Measurements from ENCODE around the gene ZNF648.

DNA sequence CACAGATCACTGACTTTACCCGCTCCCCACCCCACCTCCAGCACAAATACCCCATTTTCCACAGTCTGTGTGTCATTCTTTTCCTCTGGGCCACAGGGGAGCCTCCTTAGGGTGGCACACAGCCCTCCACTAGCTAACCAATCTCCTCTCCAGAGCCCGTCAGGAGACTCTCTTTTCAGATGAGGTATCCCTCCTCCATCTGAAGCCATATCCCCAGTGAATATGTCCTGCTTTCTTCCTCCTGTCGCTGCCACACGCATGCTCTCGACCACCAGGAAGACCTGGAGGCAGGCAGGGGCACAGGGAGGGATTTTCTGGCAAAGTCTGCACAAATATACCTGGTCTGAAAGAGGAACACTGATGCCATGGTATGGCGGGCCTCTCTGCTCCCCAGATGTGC lies 635 bp downstream of the ZNF648 start:
- TF ChIP-seq, protein P1, sequence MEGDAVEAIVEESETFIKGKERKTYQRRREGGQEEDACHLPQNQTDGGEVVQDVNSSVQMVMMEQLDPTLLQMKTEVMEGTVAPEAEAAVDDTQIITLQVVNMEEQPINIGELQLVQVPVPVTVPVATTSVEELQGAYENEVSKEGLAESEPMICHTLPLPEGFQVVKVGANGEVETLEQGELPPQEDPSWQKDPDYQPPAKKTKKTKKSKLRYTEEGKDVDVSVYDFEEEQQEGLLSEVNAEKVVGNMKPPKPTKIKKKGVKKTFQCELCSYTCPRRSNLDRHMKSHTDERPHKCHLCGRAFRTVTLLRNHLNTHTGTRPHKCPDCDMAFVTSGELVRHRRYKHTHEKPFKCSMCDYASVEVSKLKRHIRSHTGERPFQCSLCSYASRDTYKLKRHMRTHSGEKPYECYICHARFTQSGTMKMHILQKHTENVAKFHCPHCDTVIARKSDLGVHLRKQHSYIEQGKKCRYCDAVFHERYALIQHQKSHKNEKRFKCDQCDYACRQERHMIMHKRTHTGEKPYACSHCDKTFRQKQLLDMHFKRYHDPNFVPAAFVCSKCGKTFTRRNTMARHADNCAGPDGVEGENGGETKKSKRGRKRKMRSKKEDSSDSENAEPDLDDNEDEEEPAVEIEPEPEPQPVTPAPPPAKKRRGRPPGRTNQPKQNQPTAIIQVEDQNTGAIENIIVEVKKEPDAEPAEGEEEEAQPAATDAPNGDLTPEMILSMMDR (conservative IDR thresholded peaks at IDR 0.05; ENCODE audit: low read depth, low read length), result no peak
- TF ChIP-seq EZH2 (IDR thresholded peaks at IDR 0.05; ENCODE audit: borderline replicate concordance, low read depth, low read length, poor library complexity, severe bottlenecking), result no peak

All from A673 (cell line).